Effector memory CD4-positive, alpha-beta T cell (primary cell): Measurements from ENCODE around the gene TEX2.

Experiments used
- DNase-seq, 3 donors: peaks; one replicate each; pipeline ENCODE4 v3.0.0-alpha.2; 2020
- H3K27ac ChIP-seq: 2 replicates; pipeline ENCODE4 v1.7.0; 2013; ENCODE audit warnings: mild to moderate bottlenecking, low read length, moderate library complexity; ENCODE audit not compliant: insufficient read depth, poor library complexity, severe bottlenecking
- H3K27me3 ChIP-seq: replicated peaks from 2 replicates; pipeline ENCODE4 v1.7.0; 2013; ENCODE audit warnings: mild to moderate bottlenecking, low read length; ENCODE audit not compliant: insufficient read depth, control insufficient read depth, poor library complexity, severe bottlenecking
- H3K36me3 ChIP-seq: 2 replicates; pipeline ENCODE4 v1.7.0; 2013; ENCODE audit warnings: mild to moderate bottlenecking, low read length, moderate library complexity; ENCODE audit not compliant: control insufficient read depth, insufficient read depth
- H3K4me1 ChIP-seq: 2 replicates; pipeline ENCODE4 v1.7.0; 2013; ENCODE audit warnings: low read length, mild to moderate bottlenecking; ENCODE audit not compliant: control insufficient read depth, insufficient read depth, poor library complexity, severe bottlenecking
- H3K4me3 ChIP-seq: 2 replicates; pipeline ENCODE4 v1.7.0; 2013; ENCODE audit warnings: low read length, low read depth, mild to moderate bottlenecking; ENCODE audit not compliant: insufficient read depth, poor library complexity, severe bottlenecking
- H3K9me3 ChIP-seq: 2 replicates; pipeline ENCODE4 v1.7.0; 2013; ENCODE audit warnings: mild to moderate bottlenecking, low read length, moderate library complexity; ENCODE audit not compliant: control insufficient read depth

Gene TEX2

DNA sequence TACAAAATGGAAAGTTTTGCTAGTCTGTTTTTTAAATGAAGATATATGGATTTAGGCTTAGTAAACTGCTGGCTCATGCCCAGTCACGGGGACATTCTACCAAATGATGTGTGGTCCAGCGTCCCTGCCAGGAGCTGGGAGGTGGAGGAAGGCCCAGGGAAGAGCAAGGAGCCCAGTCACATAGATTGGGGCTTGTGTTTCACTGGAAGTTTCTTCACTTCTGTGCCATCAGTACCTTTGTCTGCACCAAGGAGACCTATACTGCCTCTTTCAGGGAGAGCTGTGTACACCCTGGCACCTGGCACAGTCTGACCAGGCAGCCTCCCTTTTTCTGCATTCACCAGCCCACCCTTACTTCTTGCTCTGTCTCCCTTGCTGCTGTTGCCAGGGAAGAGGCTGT is 100.5 kb downstream of the TEX2 start:
- Histone ChIP-seq H3K27me3 (no peaks in the 10 kb centered on the region), H3K27ac (no peak overlapping the region), H3K9me3 (no peaks in the 10 kb centered on the region), H3K36me3 (peaks cover 4% of the 10 kb centered on the region), H3K4me1 (no peaks in the 10 kb centered on the region), H3K4me3 (no peak overlapping the region)
- DNase-seq = no peak

DNA sequence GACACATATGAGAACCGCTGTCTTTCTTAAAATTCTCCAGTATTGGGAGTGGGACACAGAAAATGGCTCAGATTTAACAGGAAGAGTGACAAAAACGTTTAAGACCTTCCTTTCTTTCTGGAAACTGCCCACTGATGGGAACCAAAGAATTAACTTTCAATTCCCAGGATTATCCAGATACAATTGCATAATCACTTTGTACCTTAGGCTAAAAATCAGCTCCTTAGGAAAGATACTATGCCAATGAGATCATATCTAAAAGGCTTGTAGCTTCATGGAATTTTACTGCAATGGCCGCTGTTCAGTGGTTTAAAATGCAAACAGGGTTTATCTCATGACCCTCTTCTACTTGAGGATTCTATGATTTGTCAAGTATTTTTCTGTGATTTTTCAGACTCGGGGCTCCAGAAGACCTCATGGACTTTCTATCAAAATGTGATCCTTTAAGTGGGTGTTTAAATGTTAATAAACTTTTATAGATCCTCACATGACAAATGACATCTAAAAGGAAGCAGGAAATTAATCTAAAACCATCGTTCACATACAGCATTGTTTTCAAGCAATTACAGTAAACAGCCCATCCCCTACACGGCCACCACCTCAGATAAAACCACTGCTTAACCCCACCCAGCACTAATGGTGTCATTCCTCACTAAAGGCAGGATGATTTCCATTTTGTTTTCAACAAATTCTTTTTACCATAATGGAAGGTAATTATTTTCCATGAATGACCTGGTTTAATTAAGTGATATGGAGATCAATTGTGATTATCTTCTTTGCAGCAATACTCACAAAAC is 101.5 kb downstream of the TEX2 start:
- Histone ChIP-seq H3K9me3 (no peaks in the 10 kb centered on the region), H3K36me3 (peaks cover 4% of the 10 kb centered on the region), H3K4me1 (no peaks in the 10 kb centered on the region), H3K27me3 (no peaks in the 10 kb centered on the region), H3K4me3 (no peak overlapping the region), H3K27ac (no peak overlapping the region)
- no peak for DNase-seq

DNA sequence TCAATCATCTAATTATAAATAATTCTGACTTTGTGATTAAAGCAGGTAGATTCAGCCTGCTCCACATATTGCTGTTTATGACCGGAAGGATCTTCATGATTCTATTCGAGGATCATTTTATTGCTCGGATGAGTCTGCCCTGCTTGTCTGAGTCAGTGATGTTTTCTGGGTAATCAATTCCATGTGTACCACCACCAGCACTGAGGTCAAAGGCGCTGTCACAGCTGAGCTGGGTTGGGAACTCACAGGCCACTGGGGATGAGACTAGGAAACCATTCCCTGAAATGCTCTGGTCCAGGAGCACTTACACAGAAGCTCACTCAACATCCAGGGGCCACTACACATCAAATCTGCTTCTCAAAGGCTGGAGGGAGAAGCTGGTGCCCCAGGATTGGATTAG is 102.7 kb downstream of the TEX2 start:
- H3K27me3 ChIP-seq = no peaks in the 10 kb centered on the region
- peaks cover 4% of the 10 kb centered on the region for H3K36me3 ChIP-seq
- no peaks in the 10 kb centered on the region for H3K9me3 ChIP-seq
- no peak overlapping the region for H3K27ac ChIP-seq
- DNase-seq = no peak
- H3K4me1 ChIP-seq = no peaks in the 10 kb centered on the region
- no peak overlapping the region for H3K4me3 ChIP-seq

DNA sequence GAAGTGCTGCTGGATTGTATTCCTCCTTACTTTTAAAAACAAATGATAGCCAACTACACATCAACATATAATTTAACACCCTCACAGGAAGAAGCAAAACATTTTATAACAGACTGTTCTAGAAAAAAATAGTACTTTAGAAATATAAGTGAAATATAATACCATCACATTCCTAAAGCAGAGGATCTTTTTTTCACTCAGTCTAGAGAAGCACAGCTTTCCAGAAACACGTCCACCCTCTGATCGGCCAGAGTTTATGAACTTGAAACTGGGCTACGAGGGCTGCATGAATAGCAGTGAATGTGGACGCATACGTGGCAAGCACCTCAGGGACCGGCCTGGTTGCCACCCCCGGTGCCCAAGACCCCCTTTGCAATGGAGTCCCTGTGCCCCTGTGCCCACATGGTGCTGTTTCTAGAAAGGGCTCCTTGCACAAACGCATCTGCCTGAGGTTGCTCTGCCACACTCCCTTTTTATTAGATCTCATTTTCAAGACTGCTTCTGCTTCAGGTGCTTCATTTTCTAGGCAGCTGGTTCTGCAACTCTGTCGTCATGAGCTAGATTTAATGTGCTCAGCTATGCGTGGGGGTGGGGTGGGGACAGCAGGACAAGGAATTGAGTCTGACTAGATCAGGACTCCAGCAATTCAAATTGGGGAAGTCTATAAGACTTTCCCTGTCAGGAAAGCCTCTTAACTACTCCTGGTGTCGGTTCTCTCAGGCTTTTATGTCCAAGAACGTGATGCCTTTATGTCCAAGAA is 104.0 kb downstream of the TEX2 start:
- no peak for DNase-seq
- H3K4me3 ChIP-seq = no peak overlapping the region
- no peaks in the 10 kb centered on the region for H3K4me1 ChIP-seq
- H3K9me3 ChIP-seq = no peaks in the 10 kb centered on the region
- H3K27ac ChIP-seq = no peak overlapping the region
- no peaks in the 10 kb centered on the region for H3K27me3 ChIP-seq
- peaks cover 10% of the 10 kb centered on the region for H3K36me3 ChIP-seq

DNA sequence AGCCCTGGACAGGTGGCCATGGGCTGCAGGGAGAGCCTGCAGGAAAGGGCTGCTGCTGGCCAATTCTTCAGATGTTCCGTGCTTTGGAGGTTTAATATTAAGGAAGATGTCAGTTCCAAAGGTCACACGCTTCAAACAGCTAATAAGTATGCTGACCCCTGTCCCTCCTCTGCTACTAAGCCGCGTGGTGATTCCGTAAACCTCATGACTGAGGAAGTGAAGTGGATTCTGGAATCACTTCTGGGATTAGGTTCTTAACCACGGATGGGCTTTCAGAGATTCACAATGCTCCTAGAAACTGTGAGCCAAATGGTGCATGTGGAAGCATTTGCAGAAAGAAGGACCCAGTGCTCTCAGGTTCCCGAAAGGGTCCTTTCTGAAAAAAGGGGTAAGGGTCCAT is 104.7 kb downstream of the TEX2 start:
- H3K36me3 ChIP-seq = peaks cover 14% of the 10 kb centered on the region
- no peaks in the 10 kb centered on the region for H3K27me3 ChIP-seq
- no peaks in the 10 kb centered on the region for H3K4me1 ChIP-seq
- H3K4me3 ChIP-seq = no peak overlapping the region
- no peaks in the 10 kb centered on the region for H3K9me3 ChIP-seq
- H3K27ac ChIP-seq = no peak overlapping the region
- no peak for DNase-seq

DNA sequence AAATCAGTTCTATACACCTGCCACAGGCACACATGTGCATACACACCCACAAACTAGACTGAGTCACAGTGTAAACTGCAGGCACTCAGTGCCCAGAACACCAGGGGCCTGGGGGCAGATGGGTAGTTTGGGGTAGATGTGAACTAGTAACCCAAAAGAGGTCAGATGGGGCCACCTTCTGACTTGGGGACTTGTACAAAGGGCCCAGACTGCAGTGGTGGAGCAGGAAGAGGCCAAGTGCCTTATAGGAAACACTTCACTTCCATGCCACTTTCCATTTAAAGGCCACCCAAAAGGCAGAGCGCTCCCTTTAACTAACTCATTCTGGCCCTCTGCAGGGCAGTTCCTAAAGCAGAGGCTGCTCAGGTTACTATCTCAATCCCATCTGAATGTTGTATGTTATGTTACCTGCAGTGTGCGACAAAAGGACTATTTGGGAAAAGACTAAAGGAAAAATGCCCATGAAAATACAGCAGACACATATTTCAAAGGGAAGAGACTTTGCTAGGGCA is 105.3 kb downstream of the TEX2 start:
- H3K4me1 ChIP-seq = no peaks in the 10 kb centered on the region
- no peak overlapping the region for H3K27ac ChIP-seq
- H3K27me3 ChIP-seq = no peaks in the 10 kb centered on the region
- no peaks in the 10 kb centered on the region for H3K9me3 ChIP-seq
- peaks cover 14% of the 10 kb centered on the region for H3K36me3 ChIP-seq
- DNase-seq = no peak
- H3K4me3 ChIP-seq = no peak overlapping the region

DNA sequence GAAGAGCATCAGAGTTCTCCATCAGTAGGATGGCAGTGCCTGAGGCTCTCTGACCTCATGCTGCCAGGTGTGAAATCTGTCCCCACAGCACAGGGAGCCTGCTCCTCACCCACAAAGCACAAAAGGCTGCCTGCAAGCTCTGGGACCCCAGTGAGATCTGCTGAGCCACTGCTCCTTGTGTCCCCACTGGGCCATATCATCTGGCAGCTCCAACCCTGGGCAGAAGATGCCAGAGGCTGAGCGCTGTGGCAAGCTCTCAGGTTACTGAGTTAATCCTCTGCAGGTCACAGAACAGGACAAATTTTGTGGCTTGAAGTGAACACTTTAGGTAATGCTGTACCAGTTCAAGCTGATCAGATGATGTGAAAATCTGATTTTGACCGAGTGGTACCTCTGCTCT is 106.4 kb downstream of the TEX2 start:
- no peaks in the 10 kb centered on the region for H3K9me3 ChIP-seq
- no peaks in the 10 kb centered on the region for H3K27me3 ChIP-seq
- H3K36me3 ChIP-seq = peaks cover 14% of the 10 kb centered on the region
- no peak for DNase-seq
- no peak overlapping the region for H3K4me3 ChIP-seq
- H3K4me1 ChIP-seq = no peaks in the 10 kb centered on the region
- H3K27ac ChIP-seq = no peak overlapping the region

DNA sequence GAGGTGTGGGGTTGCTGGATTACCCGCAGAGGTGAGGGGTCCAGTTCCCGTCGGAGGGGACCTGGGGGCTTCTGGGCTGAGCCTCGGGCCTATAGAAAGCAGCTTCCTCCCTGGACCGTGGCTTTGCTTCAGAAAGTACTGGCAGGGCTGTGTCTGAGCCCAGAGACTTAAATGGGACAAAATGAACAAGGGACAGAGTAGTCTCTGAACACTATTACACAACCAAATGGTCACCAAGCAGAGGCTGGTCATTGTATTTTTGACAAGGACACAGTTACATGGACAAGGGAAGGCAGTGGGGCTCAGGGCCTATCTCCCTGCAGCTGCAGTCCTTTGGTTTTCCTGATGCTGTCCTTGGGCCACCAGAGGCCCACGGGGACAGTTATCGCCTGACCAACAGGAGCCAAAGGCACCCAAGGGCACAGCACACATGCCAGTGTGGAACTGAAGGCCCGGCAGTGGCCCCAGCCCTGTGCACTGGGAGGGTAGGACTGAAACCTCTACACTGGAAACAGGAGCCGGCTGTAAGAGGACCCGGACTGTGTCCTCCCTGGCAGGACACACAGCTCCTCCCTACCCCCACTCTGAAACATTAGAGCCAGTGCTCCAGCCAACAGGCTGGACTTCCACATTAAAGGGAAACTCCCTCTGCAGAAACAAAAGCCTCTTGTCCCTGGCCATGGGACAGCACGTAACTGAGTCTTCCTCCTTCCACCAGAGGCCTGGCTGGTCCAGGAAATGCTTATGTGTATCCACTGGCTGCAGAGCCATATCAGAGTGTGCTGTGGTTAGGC is 107.1 kb downstream of the TEX2 start:
- Histone ChIP-seq H3K27me3 (no peaks in the 10 kb centered on the region), H3K4me3 (no peak overlapping the region), H3K36me3 (peaks cover 14% of the 10 kb centered on the region), H3K4me1 (no peaks in the 10 kb centered on the region), H3K27ac (no peak overlapping the region), H3K9me3 (no peaks in the 10 kb centered on the region)
- DNase-seq = no peak

DNA sequence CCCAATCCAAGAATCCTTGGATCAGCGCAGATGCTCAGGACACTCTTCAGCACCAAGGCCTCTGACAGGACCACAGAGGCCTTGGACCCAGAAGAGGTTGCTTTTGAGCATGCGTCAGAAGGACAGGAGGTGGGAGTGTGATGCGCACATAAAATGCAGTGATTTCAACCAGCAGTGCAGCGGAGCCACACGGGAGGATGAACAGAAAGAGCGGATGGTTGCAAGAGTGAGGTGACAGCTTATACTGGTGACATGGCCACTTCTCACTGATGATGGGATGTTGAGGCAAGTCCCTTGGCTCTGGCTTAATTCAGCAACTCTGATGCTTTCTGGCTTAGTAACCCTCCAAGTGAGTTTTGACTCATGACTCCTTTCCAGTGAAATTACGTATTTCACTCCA is 107.9 kb downstream of the TEX2 start:
- Histone ChIP-seq H3K4me1 (no peaks in the 10 kb centered on the region), H3K36me3 (peaks cover 10% of the 10 kb centered on the region), H3K27me3 (no peaks in the 10 kb centered on the region), H3K27ac (no peak overlapping the region), H3K4me3 (no peak overlapping the region), H3K9me3 (no peaks in the 10 kb centered on the region)
- no peak for DNase-seq
